Glutamatergic neuron (in vitro differentiated cells): ENCODE results near the gene CACHD1. TPM values are rescaled to one million over a fixed set of nuclear protein-coding genes. Genes with fewer than 3 reads are reported as not detected.
A peak's percentile ranks its signal among the peaks of the same experiment; 100 is the strongest.

Source experiments
- DNase-seq: peaks from one replicate; pipeline ENCODE4 v3.0.0; 2022
- H3K27ac Mint-ChIP-seq: one replicate; pipeline ENCODE4 v1.8.0; 2020; ENCODE audit warnings: mild to moderate bottlenecking, mixed read lengths, inconsistent platforms; ENCODE audit not compliant: unreplicated experiment
- H3K27me3 Mint-ChIP-seq: one replicate; pipeline ENCODE4 v1.8.0; 2020; ENCODE audit warnings: mild to moderate bottlenecking, moderate library complexity, mixed read lengths, inconsistent platforms; ENCODE audit not compliant: unreplicated experiment
- H3K36me3 Mint-ChIP-seq: one replicate; pipeline ENCODE4 v1.8.0; 2020; ENCODE audit warnings: mild to moderate bottlenecking, mixed read lengths, inconsistent platforms; ENCODE audit not compliant: unreplicated experiment
- H3K4me1 Mint-ChIP-seq: one replicate; pipeline ENCODE4 v1.8.0; 2020; ENCODE audit warnings: mild to moderate bottlenecking, low read depth, mixed read lengths, inconsistent platforms; ENCODE audit not compliant: unreplicated experiment
- H3K4me3 Mint-ChIP-seq: one replicate; pipeline ENCODE4 v1.8.0; 2020; ENCODE audit warnings: mild to moderate bottlenecking, mixed read lengths, inconsistent platforms; ENCODE audit not compliant: unreplicated experiment
- H3K9me3 Mint-ChIP-seq: one replicate; pipeline ENCODE4 v1.8.0; 2020; ENCODE audit warnings: mild to moderate bottlenecking, moderate library complexity, mixed read lengths, inconsistent platforms; ENCODE audit not compliant: unreplicated experiment
- CTCF ChIP-seq: fragments of 200-600 bp; sonication (generic); IDR thresholded peaks from one replicate; pipeline ENCODE4 v1.5.0; 2021; ENCODE audit not compliant: partially characterized antibody, unreplicated experiment
- long read RNA-seq: library from polyadenylated mRNA; unstranded; transcript quantifications from one replicate; pipeline ENCODE4 v2.0.0, GENCODE V29; 2020; ENCODE audit not compliant: unreplicated experiment
- total RNA-seq: library from RNA; stranded (reverse); fragmentation: NEBNext Ultra II Directional; extraction: Animal tissue kit (Norgen Biotek cat#: 25700); gene quantifications from one replicate; pipeline ENCODE4 v1.2.1, GENCODE V29; 2021; ENCODE audit not compliant: unreplicated experiment

The CACHD1 gene
- total RNA-seq, result 9.4 TPM
- long read RNA-seq, result 0 reads

GRCh38 chr1:64469977-64470664 lies at the start of gene CACHD1:
TSS of gene CACHD1 (plus strand) at chr1:64470129. CDS start at chr1:64470745, 616 bp downstream.
- Mint-ChIP-seq H3K9me3 (peaks cover 4% of the 10 kb centered on the region), H3K27me3 (peaks cover 22% of the 10 kb centered on the region), H3K27ac (peak within 1 kb of the TSS; percentile 36), H3K4me1 (peaks cover 8% of the 10 kb centered on the region), H3K36me3 (no peaks in the 10 kb centered on the region), H3K4me3 (peak within 1 kb of the TSS; percentile 95)
- peak; percentile 69 for DNase-seq
- TF ChIP-seq CTCF, result no peak

- TF ChIP-seq CTCF, result no peak
- H3K4me3 Mint-ChIP-seq, result no peak overlapping the region
- H3K9me3 Mint-ChIP-seq, result no peaks in the 10 kb centered on the region
- H3K27me3 Mint-ChIP-seq, result no peaks in the 10 kb centered on the region
- no peak overlapping the region for H3K27ac Mint-ChIP-seq
- H3K4me1 Mint-ChIP-seq, result no peaks in the 10 kb centered on the region
- no peak for DNase-seq
- H3K36me3 Mint-ChIP-seq, result no peaks in the 10 kb centered on the region
These were observed 48.6 kb upstream of the CACHD1 start for GRCh38 chr1:64421377-64421776.

- no peak for DNase-seq
- no peaks in the 10 kb centered on the region for H3K4me1 Mint-ChIP-seq
- TF ChIP-seq CTCF, result no peak
- no peak overlapping the region for H3K27ac Mint-ChIP-seq
- H3K27me3 Mint-ChIP-seq, result no peaks in the 10 kb centered on the region
- H3K4me3 Mint-ChIP-seq, result no peak overlapping the region
- no peaks in the 10 kb centered on the region for H3K9me3 Mint-ChIP-seq
- no peaks in the 10 kb centered on the region for H3K36me3 Mint-ChIP-seq
These were observed 46.4 kb upstream of the CACHD1 start for GRCh38 chr1:64423526-64423925.

- Mint-ChIP-seq H3K27me3 (no peaks in the 10 kb centered on the region), H3K36me3 (no peaks in the 10 kb centered on the region), H3K4me1 (no peaks in the 10 kb centered on the region), H3K4me3 (no peak overlapping the region), H3K27ac (no peak overlapping the region), H3K9me3 (no peaks in the 10 kb centered on the region)
- TF ChIP-seq CTCF, result no peak
- DNase-seq, result no peak
These were observed 45.5 kb upstream of the CACHD1 start for GRCh38 chr1:64424412-64424811.

- no peaks in the 10 kb centered on the region for H3K36me3 Mint-ChIP-seq
- DNase-seq, result no peak
- no peak for TF ChIP-seq CTCF
- H3K27me3 Mint-ChIP-seq, result no peaks in the 10 kb centered on the region
- H3K4me3 Mint-ChIP-seq, result no peak overlapping the region
- H3K9me3 Mint-ChIP-seq, result no peaks in the 10 kb centered on the region
- no peaks in the 10 kb centered on the region for H3K4me1 Mint-ChIP-seq
- H3K27ac Mint-ChIP-seq, result no peak overlapping the region
These were observed 44.4 kb upstream of the CACHD1 start for GRCh38 chr1:64425521-64425920.
